ENCODE results near the gene SGF29.

SGF29 gene

DNA sequence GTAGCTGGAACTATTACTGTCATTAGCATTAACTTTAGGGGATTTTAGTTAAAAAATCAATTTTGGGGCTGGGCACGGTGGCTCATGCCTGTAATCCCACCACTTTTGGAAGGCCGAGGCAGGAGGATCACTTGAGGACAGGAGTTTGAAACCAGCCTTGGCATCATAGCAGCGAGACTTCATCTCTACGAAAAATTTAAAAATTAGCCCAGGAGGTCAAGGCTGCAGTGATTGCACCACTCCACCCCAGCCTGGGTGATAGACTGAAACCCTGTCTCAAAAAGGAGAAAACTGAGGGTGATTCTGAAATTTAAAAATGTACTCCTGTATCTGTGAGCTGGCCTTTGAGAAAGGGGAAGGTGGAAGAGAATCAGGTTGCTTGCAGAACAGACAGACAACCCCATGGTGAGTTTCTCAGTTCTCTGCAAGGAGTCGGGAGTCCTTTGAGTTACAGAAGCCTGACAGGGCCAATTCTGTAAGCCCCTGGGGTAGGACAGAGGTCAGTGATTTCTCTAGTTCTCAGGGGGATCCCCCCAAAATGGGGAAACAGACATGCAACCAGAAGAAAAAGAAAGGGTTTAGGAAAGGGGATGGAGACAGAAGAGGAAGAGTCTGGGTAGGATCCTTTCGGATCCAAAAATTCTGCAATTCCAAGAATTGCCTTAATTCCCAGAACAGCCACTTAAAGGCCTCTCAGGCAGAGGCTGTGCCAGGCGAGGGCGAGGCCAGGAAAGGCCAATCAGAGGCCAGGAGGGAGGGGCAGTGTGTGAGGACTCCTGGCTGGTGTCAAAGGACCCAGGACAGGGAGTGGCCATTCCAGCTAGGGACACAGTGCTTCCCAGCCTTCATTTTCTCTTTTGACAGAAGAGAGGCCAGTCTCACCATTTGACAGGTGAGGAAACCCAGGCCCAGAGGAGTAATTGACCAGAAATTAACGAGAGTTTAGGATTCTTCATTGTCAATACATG is 21.7 kb upstream of the SGF29 start:
- Mint-ChIP-seq H3K27me3 (ENCODE audit: low read depth, poor library complexity) (peaks cover 10% of the 10 kb centered on the region), H3K4me3 (no peak overlapping the region), H3K4me1 (peaks cover 12% of the 10 kb centered on the region), H3K9me3 (no peaks in the 10 kb centered on the region), H3K27ac (peak overlapping the region; percentile 98), H3K36me3 (ENCODE audit: low read depth) (no peaks in the 10 kb centered on the region)
- TF ChIP-seq, protein P1, sequence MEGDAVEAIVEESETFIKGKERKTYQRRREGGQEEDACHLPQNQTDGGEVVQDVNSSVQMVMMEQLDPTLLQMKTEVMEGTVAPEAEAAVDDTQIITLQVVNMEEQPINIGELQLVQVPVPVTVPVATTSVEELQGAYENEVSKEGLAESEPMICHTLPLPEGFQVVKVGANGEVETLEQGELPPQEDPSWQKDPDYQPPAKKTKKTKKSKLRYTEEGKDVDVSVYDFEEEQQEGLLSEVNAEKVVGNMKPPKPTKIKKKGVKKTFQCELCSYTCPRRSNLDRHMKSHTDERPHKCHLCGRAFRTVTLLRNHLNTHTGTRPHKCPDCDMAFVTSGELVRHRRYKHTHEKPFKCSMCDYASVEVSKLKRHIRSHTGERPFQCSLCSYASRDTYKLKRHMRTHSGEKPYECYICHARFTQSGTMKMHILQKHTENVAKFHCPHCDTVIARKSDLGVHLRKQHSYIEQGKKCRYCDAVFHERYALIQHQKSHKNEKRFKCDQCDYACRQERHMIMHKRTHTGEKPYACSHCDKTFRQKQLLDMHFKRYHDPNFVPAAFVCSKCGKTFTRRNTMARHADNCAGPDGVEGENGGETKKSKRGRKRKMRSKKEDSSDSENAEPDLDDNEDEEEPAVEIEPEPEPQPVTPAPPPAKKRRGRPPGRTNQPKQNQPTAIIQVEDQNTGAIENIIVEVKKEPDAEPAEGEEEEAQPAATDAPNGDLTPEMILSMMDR (IDR thresholded peaks at IDR 0.05): no peak
- DNase-seq: peak; percentile 46

DNA sequence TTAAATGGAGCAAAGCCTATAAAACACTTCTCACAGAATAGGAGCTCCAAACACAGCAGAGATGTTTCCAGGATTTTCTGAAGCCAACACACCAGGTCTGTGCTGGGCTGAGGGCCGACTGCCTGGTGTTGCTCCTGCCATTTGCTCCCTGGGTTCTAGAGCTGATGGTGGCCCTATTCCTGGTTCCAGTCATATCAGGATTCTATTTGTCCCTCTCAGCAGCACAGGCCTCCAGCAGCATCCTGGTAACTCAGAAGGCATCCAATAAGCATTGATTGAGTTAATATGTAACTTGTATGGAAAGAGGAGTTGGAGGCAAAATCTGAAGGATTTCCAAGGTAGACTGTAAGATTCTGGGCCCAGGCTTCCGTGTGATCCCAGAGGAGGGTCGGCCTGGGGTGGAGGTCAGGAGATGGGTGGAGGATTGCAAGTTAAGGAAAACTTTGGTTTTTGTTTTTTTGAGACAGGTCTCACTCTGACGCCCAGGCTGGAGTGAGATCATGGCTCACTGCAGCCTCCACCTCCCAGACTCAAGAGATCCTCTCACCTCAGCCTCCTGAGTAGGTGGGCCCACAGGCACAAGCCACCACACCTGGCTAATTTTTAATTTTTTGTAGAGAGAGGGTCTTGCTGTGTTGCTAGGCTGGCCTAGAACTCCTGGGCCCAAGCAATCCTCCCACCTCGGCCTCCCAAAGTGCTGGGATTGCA is 20.6 kb upstream of the SGF29 start:
- Mint-ChIP-seq H3K4me3 (no peak overlapping the region), H3K9me3 (no peaks in the 10 kb centered on the region), H3K36me3 (ENCODE audit: low read depth) (no peaks in the 10 kb centered on the region), H3K27ac (peak overlapping the region; percentile 17), H3K4me1 (peaks cover 12% of the 10 kb centered on the region), H3K27me3 (ENCODE audit: low read depth, poor library complexity) (peaks cover 7% of the 10 kb centered on the region)
- TF ChIP-seq, protein P1 (IDR thresholded peaks at IDR 0.05): no peak
- no peak for DNase-seq

DNA sequence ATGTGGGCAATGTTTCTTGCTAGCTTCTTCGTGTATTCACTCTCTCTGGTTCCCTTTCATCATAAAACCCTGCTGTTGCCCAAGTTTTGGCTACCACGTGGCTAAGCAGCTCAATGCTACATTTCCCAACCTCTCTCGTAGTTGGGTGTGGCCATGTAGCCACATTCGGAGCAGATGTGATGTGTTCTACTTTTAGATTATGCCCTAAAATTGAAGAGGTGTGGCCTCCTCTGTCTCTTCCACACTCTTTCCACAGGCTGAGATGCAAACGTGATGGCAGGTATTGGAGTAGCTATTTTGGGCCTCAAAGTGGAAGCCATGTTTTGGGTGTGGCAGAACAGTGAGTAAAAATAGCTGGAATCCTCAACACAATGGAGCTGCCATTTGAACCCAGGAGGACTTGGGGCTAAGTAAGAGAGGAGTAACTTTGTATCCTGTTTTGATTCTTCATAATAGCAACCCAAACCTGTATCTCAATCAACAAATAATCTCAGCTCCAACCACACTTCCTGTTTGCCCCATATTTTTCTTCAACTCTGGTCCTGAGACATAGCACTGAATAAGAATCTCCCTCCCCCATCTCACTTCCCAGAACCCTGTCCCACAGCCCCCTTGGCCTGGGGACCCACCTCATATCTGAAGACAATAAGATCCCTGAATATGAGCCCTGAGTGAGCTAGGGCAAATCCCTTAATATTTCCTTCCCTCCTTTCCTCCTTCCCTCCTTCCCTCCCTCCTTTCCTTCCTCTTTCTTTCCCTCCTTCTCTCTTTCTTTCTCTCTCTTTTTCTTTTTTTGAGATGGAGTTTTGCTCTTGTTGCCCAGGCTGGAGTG is 19.0 kb upstream of the SGF29 start:
- Mint-ChIP-seq H3K9me3 (no peaks in the 10 kb centered on the region), H3K27me3 (ENCODE audit: low read depth, poor library complexity) (peaks cover 12% of the 10 kb centered on the region), H3K36me3 (ENCODE audit: low read depth) (no peaks in the 10 kb centered on the region), H3K27ac (no peak overlapping the region), H3K4me3 (no peak overlapping the region), H3K4me1 (peaks cover 12% of the 10 kb centered on the region)
- TF ChIP-seq, protein P1 (IDR thresholded peaks at IDR 0.05): no peak
- no peak for DNase-seq

DNA sequence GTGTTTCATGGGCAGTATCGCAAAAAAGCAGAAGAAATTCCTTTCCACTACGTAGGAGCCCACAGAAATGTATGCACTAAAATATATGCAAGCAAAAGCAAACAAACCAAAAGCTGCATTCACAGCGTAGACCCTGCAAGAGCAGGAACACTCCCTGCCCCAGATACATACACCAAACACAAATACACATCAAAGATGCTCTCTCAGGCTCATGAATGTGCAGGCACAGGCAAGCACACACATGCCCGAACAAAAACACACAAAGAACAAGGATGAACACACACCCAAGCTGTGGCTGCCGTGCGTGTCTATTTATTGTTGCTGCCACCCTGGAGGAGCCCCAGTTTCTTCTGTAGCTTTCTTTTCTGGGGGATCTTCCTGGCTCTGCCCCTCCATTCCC is 16.6 kb upstream of the SGF29 start:
- Mint-ChIP-seq H3K36me3 (ENCODE audit: low read depth) (no peaks in the 10 kb centered on the region), H3K27ac (no peak overlapping the region), H3K4me3 (no peak overlapping the region), H3K4me1 (peaks cover 6% of the 10 kb centered on the region), H3K9me3 (no peaks in the 10 kb centered on the region), H3K27me3 (ENCODE audit: low read depth, poor library complexity) (peaks cover 17% of the 10 kb centered on the region)
- no peak for DNase-seq
- TF ChIP-seq, protein P1 (IDR thresholded peaks at IDR 0.05): no peak

DNA sequence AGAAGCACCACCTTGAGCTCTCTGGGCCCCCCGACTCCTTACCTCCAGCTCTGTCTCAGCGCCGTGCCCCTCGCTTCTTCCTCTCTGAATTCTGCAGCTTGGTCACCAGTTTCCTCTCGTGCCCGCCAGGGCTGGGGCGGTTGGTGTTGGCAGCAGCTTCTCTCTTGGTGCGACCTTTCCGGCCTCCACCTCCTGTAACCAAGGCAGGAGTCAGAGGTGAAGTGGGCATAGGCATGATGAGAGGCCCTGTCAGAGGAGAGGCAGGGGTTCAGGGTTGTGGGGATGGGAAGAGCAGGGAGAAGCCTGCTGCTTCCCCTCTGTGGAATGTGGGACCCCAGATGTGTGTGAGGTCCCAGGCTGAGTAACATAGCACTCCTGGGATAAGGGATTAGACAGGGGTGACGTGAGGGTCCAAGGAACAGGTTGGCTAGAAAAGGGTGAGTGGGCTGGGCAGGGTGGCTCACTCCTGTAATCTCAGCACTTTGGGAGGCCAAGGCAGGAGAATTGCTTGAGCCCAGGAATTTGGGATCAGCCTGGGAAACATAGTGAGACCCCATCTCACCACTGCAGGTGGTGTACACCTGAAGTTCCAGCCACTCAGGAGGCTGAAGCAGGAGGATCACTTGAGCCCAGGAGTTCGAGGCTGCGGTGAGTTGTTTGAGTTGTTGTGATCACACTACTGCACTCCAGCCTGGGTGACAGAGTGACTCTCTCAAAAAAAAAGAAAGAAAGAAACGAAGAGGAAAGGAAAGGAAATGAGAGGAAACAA is 15.6 kb upstream of the SGF29 start:
- H3K4me3 Mint-ChIP-seq: no peak overlapping the region
- peaks cover 17% of the 10 kb centered on the region for H3K27me3 Mint-ChIP-seq (ENCODE audit: low read depth, poor library complexity)
- DNase-seq: no peak
- H3K9me3 Mint-ChIP-seq: no peaks in the 10 kb centered on the region
- TF ChIP-seq, protein P1 (IDR thresholded peaks at IDR 0.05): no peak
- H3K27ac Mint-ChIP-seq: peak overlapping the region; percentile 17
- H3K4me1 Mint-ChIP-seq: peaks cover 8% of the 10 kb centered on the region
- no peaks in the 10 kb centered on the region for H3K36me3 Mint-ChIP-seq (ENCODE audit: low read depth)
